ENCODE results near the gene APBB2.
"Not testable (repeated sequence)": the region's sequence is repeated elsewhere in the genome, so short reads cannot be mapped to it uniquely, and the experiment has no call there.

Gene APBB2

GRCh38 chr4:40828661-40829060, 385.7 kb downstream of the APBB2 start:
- no peak for DNase-seq (ENCODE audit: low read depth, low spot score)

DNA sequence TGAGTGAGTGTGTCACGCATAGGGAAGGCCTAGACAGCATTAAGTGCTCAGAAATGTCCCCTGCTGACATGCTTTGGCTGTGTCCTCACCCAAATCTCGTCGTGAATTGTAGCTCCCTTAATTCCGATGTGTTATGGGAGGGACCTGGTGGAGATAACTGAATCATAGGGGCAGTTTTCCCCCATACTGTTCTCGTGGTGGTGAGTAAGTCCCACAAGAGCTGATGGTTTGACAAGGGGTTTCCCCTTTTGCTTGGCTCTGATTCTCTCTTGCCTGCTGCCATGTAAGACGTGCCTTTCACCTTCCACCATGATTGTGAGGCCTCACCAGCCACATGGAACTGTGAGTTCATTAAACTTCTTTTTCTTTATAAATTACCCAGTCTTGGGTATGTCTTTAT, 386.6 kb downstream of the APBB2 start:
- DNase-seq (ENCODE audit: low read depth, low spot score): no peak

GRCh38 chr4:40826821-40827220, 387.5 kb downstream of the APBB2 start:
- no peak for DNase-seq (ENCODE audit: low read depth, low spot score)

GRCh38 chr4:40825014-40825838, 389.1 kb downstream of the APBB2 start:
- no peak for DNase-seq (ENCODE audit: low read depth, low spot score)

DNA sequence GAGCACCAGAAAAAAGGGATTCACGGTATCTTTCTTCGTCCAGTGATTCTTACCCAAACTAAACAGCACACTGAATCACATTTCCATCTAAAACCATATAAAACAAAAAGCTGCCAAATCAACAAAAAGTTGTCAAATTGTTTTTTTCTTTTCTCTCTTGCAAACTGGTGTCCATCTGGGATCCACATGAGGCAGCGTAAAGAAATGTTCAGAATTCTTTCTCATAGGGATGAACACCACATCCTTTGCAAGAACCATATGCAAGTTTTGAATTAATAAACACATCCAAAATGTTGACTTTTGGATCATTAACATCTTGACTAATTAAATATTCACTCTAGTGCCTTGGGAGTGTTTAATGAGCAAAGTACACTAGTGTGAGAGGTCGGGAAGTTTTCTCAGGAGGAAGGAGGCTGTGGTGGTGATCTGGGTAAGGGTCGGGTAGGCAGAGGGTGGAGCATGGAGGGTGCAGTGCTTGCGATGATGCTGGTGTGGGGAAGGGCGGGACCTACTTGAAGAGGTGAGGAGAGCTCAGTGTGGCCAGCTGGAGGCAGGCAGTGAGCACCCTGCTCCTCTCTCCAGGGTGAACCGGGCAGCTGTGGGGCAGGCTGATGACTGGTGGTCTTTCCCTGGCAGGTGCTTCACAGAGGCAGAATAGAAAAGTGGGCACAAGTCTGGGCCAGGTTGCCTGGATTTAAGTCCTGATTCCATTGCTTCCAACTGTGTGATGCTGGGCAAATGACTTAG, 391.7 kb downstream of the APBB2 start:
- no peak for DNase-seq (ENCODE audit: low read depth, low spot score)

DNA sequence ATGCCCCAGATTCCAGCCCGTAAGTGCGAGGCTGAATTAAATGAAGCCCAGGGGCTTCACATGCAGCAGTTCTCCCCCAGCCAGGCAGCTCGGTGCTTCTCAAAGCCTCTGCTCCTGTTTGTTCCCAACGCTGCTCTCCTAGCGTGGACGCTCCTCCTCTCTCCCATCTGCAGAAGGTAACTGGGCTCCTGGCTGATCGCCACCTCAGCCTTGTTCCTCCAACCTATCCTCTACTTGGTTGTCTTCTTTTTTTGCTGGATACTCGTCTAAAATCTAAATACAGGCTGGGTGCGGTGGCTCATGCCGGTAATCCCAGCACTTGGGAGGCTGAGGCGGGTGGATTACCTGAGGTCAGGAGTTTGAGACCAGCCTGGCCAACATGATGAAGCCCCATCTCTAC, 394.2 kb downstream of the APBB2 start:
- DNase-seq (ENCODE audit: low read depth, low spot score): no peak

DNA sequence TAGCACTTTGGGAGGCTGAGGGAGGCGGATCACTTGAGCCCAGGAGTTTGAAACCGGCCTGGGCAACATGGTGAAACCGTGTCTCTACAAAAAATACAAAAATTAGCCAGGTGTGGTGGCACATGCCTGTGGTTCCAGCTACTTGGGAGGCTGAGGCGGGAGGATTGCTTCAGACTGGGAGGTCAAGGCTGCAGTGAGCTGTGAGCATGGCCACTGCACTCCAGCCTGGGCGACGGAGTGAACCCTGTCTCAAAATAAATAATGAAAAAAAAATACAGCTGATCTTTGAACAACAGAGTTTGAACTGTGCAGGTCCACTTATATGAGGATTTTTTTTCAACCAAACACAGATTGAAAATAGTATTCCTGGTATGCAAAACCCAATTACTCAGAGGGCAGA, 397.2 kb downstream of the APBB2 start:
- not testable (repeated sequence) for DNase-seq (ENCODE audit: low read depth, low spot score)

- DNase-seq (ENCODE audit: low read depth, low spot score): no peak
These were observed 401.5 kb downstream of the APBB2 start for GRCh38 chr4:40812856-40813255.

DNA sequence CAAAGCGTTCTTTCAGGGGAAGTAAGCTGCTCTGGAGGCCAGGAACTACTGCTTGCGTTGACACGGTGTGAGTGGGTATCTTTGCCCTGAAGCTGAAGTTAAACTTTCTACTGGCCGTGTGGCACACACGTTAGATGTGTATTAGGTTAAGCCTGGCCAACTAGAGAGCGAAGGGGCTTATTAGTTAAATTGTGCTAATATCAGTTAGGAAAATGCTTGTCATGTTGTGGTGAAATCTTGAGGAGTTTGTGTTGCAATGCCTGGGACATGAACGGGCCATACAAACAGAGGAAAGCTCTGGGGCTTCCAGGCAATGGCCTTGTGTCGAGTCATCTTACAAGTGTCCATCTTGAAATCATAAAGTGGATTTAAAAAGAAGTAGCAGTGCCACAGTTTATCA, 402.0 kb downstream of the APBB2 start:
- DNase-seq (ENCODE audit: low read depth, low spot score): no peak

DNA sequence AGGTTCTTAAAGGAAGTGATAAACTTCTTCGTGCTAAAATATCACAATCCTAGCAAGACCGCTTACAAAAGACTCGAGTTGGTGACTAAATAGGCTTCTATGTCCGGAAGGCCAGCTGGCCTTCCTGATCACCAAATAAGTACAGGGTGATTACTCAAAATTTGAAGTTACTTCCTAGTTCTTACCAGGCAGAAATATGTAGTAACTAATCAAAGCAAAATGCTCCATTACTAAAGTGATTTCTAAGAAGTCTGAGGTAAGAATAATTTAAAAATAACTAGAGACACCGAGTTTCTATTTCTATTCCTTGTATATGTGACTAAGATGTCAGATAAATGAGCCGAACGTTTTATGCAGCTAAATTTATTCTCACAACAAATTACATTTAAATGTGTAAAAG, 402.4 kb downstream of the APBB2 start:
- DNase-seq (ENCODE audit: low read depth, low spot score): no peak

- DNase-seq (ENCODE audit: low read depth, low spot score): no peak
These were observed 405.4 kb downstream of the APBB2 start for GRCh38 chr4:40808926-40809457.

GRCh38 chr4:40804598-40804997, 409.7 kb downstream of the APBB2 start:
- DNase-seq (ENCODE audit: low read depth, low spot score): no peak

DNA sequence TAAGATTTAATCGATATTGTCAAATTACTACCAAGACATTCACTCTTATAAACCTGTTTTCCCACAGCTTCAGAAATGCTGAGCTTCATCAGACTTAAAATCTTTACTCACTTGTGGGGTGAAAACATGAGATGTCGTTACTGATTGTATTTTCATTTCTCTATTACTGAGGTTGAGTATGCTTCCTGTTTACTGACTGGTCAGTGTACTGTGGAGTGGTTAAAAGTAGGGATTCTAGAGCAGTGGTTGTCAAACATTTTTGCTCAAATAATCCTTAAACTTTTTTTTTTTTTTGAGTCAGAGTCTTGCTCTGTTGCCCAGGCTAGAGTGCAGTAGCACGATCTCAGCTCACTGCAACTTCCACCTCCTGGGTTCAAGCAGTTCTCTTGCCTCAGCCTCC, 414.3 kb downstream of the APBB2 start:
- DNase-seq (ENCODE audit: low read depth, low spot score): no peak

DNA sequence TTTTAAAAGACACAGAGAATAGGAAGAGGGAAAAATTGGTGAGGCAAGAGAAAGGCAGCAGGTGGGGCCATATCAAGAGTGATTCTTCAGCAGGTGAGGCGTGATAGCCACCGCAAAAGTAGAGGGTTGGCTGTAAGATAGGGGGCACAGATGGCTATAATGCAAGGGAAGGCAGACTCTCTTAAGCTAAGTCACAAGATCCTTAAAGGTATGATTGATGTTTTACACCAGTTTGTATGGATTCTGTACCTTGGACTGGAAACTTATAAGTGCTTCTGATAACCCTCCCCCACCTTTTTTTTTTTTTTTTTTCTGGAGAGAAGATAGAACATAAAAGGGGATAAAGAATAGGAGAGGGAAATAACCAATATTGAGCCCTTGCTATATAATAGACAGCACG, 424.6 kb downstream of the APBB2 start:
- DNase-seq (ENCODE audit: low read depth, low spot score): no peak

GRCh38 chr4:40789031-40789430, 425.3 kb downstream of the APBB2 start:
- DNase-seq (ENCODE audit: low read depth, low spot score): no peak

GRCh38 chr4:40788331-40788730, 426.0 kb downstream of the APBB2 start:
- DNase-seq (ENCODE audit: low read depth, low spot score): no peak

GRCh38 chr4:40785727-40786126, 428.6 kb downstream of the APBB2 start:
- DNase-seq (ENCODE audit: low read depth, low spot score): no peak

- DNase-seq (ENCODE audit: low read depth, low spot score): no peak
These were observed 431.5 kb downstream of the APBB2 start for GRCh38 chr4:40782876-40783275.

- no peak for DNase-seq (ENCODE audit: low read depth, low spot score)
These were observed 436.3 kb downstream of the APBB2 start for GRCh38 chr4:40778090-40778489.

- no peak for DNase-seq (ENCODE audit: low read depth, low spot score)
These were observed 445.1 kb downstream of the APBB2 start for GRCh38 chr4:40769266-40769665.

- DNase-seq (ENCODE audit: low read depth, low spot score): no peak
These were observed 451.1 kb downstream of the APBB2 start for GRCh38 chr4:40763228-40763716.

Measured in brain pericyte (primary cell).